Measurements from ENCODE around the gene ROBO3.

DNA sequence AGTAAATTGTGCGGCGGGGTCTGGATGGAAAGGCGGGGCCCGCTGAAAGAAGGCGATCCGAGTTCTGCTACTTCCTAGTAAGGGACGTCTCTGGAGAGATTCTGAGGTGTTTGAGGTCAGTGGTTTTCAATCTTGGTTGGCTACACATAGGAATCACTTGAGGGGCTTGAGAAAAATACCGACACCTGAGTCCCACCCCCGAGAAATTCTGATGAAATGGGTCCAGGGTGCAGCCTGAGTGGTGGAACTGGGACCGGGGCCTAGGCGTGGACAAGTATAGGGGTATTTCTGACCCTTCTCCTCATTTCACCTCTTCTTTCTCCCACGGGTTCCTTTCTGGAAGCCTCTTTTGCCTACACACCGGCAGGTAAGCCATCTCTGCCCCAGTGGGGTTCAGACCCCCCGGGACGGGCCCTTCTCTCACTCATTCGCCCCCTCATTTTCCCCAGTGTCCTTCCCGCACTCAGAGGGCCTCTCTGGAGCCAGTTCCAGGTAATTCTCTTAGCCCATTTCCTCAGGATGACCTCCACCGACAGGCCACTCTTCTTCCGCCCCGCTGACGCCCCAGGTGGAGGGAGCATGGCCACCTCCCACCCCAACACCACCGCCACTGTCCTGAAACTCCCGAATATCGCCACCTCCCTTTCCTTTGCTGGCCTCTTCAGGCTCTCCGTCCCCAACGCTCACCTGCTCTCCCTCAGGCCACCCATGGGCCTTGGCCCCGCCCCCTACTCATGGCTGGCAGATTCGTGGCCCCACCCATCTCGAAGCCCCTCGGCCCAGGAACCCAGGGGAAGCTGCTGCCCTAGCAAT, 11.8 kb downstream of the ROBO3 start:
- TF ChIP-seq, protein P1, sequence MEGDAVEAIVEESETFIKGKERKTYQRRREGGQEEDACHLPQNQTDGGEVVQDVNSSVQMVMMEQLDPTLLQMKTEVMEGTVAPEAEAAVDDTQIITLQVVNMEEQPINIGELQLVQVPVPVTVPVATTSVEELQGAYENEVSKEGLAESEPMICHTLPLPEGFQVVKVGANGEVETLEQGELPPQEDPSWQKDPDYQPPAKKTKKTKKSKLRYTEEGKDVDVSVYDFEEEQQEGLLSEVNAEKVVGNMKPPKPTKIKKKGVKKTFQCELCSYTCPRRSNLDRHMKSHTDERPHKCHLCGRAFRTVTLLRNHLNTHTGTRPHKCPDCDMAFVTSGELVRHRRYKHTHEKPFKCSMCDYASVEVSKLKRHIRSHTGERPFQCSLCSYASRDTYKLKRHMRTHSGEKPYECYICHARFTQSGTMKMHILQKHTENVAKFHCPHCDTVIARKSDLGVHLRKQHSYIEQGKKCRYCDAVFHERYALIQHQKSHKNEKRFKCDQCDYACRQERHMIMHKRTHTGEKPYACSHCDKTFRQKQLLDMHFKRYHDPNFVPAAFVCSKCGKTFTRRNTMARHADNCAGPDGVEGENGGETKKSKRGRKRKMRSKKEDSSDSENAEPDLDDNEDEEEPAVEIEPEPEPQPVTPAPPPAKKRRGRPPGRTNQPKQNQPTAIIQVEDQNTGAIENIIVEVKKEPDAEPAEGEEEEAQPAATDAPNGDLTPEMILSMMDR (IDR thresholded peaks at IDR 0.05): no peak
- TF ChIP-seq POLR2A (IDR thresholded peaks at IDR 0.05; ENCODE audit: low read depth) (no peak), POLR2AphosphoS5 (IDR thresholded peaks at IDR 0.05) (no peak), EP300 (IDR thresholded peaks at IDR 0.05) (no peak)
